GM18526 (cell line): ENCODE results near the gene CCL1.

Experiments used
- POLR2A ChIP-seq: IDR thresholded peaks from 3 replicates; pipeline ENCODE4 v1.6.1; 2011; ENCODE audit not compliant: insufficient read length; ENCODE audit errors: extremely low read depth

Gene CCL1

GRCh38 chr17:34349751-34350150 is 13.3 kb downstream of the CCL1 start:
- TF ChIP-seq POLR2A: no peak

- TF ChIP-seq POLR2A: no peak
Observed at GRCh38 chr17:34347063-34347462, 16.0 kb downstream of the CCL1 start.

GRCh38 chr17:34341916-34342315 is 21.1 kb downstream of the CCL1 start:
- TF ChIP-seq POLR2A: no peak

GRCh38 chr17:34339138-34339770 is 23.8 kb downstream of the CCL1 start:
- no peak for TF ChIP-seq POLR2A

GRCh38 chr17:34337701-34338100 is 25.3 kb downstream of the CCL1 start:
- no peak for TF ChIP-seq POLR2A

GRCh38 chr17:34321964-34322363 is 41.1 kb downstream of the CCL1 start:
- TF ChIP-seq POLR2A: no peak

- no peak for TF ChIP-seq POLR2A
Observed at GRCh38 chr17:34319039-34319483, 44.0 kb downstream of the CCL1 start, which contains the start of gene CCL8. TSS of gene CCL8 (plus strand) at chr17:34319435. CDS start at chr17:34319502, 67 bp downstream.

- no peak for TF ChIP-seq POLR2A
Observed at GRCh38 chr17:34318474-34318873, 44.6 kb downstream of the CCL1 start.

- no peak for TF ChIP-seq POLR2A
Observed at GRCh38 chr17:34314279-34314678, 48.8 kb downstream of the CCL1 start.

GRCh38 chr17:34313164-34313563 is 49.9 kb downstream of the CCL1 start:
- TF ChIP-seq POLR2A: no peak

- no peak for TF ChIP-seq POLR2A
Observed at GRCh38 chr17:34312080-34312479, 51.0 kb downstream of the CCL1 start.

GRCh38 chr17:34311291-34311690 is 51.7 kb downstream of the CCL1 start:
- TF ChIP-seq POLR2A: no peak
